SU-DHL-6 (cell line): ENCODE data around the gene CEP170B.

Experiments used
- H2AFZ ChIP-seq: fragments of 200-600 bp; sonication (generic); 2 replicates; pipeline ENCODE4 v1.6.1; 2014; ENCODE audit warnings: low read depth, mild to moderate bottlenecking, moderate library complexity, mixed read lengths, antibody characterized with exemption, low read length; ENCODE audit not compliant: severe bottlenecking
- H3F3A ChIP-seq: fragments of 200-600 bp; shearing (Covaris generic); 2 replicates; pipeline ENCODE4 v1.6.0; 2016; ENCODE audit warnings: antibody characterized with exemption, mild to moderate bottlenecking; ENCODE audit not compliant: insufficient read depth
- H3K27ac ChIP-seq: fragments of 200-600 bp; sonication (generic); 2 replicates; pipeline ENCODE4 v1.5.1; 2016; ENCODE audit warnings: low read depth, mild to moderate bottlenecking, low read length, moderate library complexity, mixed read lengths
- H3K27me3 ChIP-seq: fragments of 200-600 bp; sonication (generic), shearing (Covaris generic); 2 replicates; pipeline ENCODE4 v1.6.0; 2014; ENCODE audit warnings: mild to moderate bottlenecking, low read length
- H3K36me3 ChIP-seq: fragments of 200-600 bp; sonication (generic); 2 replicates; pipeline ENCODE4 v1.6.1; 2014; ENCODE audit warnings: mild to moderate bottlenecking, low read length, mixed read lengths
- H3K4me2 ChIP-seq: fragments of 300-600, 200-600 bp; shearing (Covaris generic), sonication (generic); 2 replicates; pipeline ENCODE4 v1.6.0; 2014; ENCODE audit warnings: low read length, low read depth, mild to moderate bottlenecking; ENCODE audit not compliant: poor library complexity, severe bottlenecking
- H3K4me3 ChIP-seq: fragments of 200-600 bp; sonication (generic); 2 replicates; pipeline ENCODE4 v1.5.1; 2014; ENCODE audit warnings: antibody characterized with exemption, low read length, mild to moderate bottlenecking, mixed read lengths; ENCODE audit not compliant: insufficient read depth, poor library complexity, severe bottlenecking
- H3K79me2 ChIP-seq: fragments of 200-600 bp; sonication (generic); 2 replicates; pipeline ENCODE4 v1.6.1; 2014; ENCODE audit warnings: mild to moderate bottlenecking, low read length, moderate library complexity; ENCODE audit not compliant: insufficient read depth
- H3K9ac ChIP-seq: fragments of 200-600 bp; sonication (generic); 2 replicates; pipeline ENCODE4 v1.7.0; 2014; ENCODE audit warnings: mild to moderate bottlenecking, low read length
- H3K9me2 ChIP-seq: fragments of 200-600 bp; sonication (generic); replicated peaks from 2 replicates; pipeline ENCODE4 v1.6.1; 2014; ENCODE audit warnings: low read length; ENCODE audit not compliant: insufficient read depth
- H3K9me3 ChIP-seq: fragments of 200-600 bp; sonication (generic); 2 replicates; pipeline ENCODE4 v1.6.1; 2014; ENCODE audit warnings: low read length, mixed read lengths; ENCODE audit not compliant: insufficient read depth
- H4K20me1 ChIP-seq: fragments of 200-600 bp; sonication (generic); 2 replicates; pipeline ENCODE4 v1.6.1; 2014; ENCODE audit warnings: low read depth, mild to moderate bottlenecking, antibody characterized with exemption, low read length, moderate library complexity, mixed read lengths
- CTCF ChIP-seq: fragments of 200-600 bp; sonication (generic); IDR thresholded peaks from one replicate; pipeline ENCODE4 v1.5.1; 2017; ENCODE audit warnings: antibody characterized with exemption, mild to moderate bottlenecking, low read length, moderate library complexity; ENCODE audit not compliant: insufficient read depth, poor library complexity, severe bottlenecking
- EZH2phosphoT487 ChIP-seq: fragments of 200-600 bp; sonication (generic), shearing (Covaris generic); conservative IDR thresholded peaks from 2 replicates; pipeline ENCODE4 v1.6.1; 2018; ENCODE audit warnings: mild to moderate bottlenecking, antibody characterized with exemption, low read length, moderate library complexity, mixed read lengths

CEP170B gene

GRCh38 chr14:104885031-104885972, 20.2 kb downstream of the CEP170B start:
- Histone ChIP-seq H3K9ac (no peak overlapping the region), H3K79me2 (no peaks in the 10 kb centered on the region), H3K9me3 (no peaks in the 10 kb centered on the region), H3K4me3 (no peak overlapping the region), H2AFZ (no peak overlapping the region), H3K36me3 (no peaks in the 10 kb centered on the region), H4K20me1 (no peaks in the 10 kb centered on the region), H3F3A (no peaks in the 10 kb centered on the region), H3K9me2 (no peaks in the 10 kb centered on the region), H3K4me2 (no peak overlapping the region), H3K27ac (no peak overlapping the region), H3K27me3 (no peaks in the 10 kb centered on the region)
- TF ChIP-seq CTCF (no peak), EZH2phosphoT487 (no peak)

- no peak overlapping the region for H3K9ac ChIP-seq
These were observed 21.1 kb downstream of the CEP170B start for GRCh38 chr14:104885973-104886689.

DNA sequence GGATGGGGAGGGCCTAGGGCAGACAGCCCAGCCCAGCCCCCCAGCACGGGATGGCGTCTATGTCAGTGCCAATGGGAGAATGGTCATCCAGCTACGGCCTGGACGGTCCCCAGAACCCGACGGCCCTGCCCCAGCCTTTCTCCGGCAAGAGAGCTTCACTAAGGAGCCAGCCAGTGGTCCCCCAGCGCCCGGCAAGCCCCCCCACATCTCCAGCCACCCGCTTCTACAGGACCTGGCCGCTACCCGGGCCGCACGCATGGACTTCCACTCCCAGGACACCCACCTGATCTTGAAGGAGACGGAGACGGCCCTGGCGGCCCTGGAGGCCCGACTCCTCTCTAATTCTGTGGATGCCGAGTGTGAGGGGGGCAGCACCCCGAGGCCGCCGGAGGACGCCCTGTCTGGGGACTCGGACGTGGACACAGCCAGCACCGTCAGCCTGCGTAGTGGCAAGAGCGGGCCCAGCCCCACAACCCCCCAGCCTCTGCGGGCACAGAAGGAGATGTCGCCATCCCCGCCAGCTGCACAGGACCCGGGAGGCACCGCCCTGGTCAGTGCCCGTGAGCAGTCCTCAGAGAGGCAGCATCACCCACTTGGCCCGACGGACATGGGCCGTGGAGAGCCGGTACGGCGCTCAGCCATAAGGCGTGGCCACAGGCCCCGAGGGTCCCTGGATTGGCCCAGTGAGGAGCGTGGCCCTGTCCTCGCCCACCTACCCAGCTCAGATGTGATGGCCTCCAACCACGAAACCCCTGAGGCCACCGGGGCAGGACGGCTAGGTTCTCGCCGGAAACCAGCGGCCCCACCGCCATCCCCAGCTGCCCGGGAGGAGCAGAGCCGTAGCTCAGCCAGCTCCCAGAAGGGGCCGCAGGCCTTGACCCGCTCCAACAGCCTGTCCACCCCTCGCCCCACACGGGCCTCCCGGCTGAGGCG, 21.9 kb downstream of the CEP170B start:
- no peaks in the 10 kb centered on the region for H3K36me3 ChIP-seq
- no peaks in the 10 kb centered on the region for H3K79me2 ChIP-seq
- H3K9me2 ChIP-seq, result no peaks in the 10 kb centered on the region
- H2AFZ ChIP-seq, result no peak overlapping the region
- H3K4me3 ChIP-seq, result no peak overlapping the region
- H3K9ac ChIP-seq, result no peak overlapping the region
- no peaks in the 10 kb centered on the region for H3K9me3 ChIP-seq
- TF ChIP-seq CTCF (no peak), EZH2phosphoT487 (no peak)
- H3K27ac ChIP-seq, result no peak overlapping the region
- H3F3A ChIP-seq, result no peaks in the 10 kb centered on the region
- no peaks in the 10 kb centered on the region for H4K20me1 ChIP-seq
- no peaks in the 10 kb centered on the region for H3K27me3 ChIP-seq
- no peak overlapping the region for H3K4me2 ChIP-seq

More at GRCh38 chr14:104885973-104886689, 21.1 kb downstream of the CEP170B start:
- Histone ChIP-seq H3K4me3 (no peak overlapping the region), H3K79me2 (no peaks in the 10 kb centered on the region), H3F3A (no peaks in the 10 kb centered on the region), H4K20me1 (no peaks in the 10 kb centered on the region), H3K9me2 (no peaks in the 10 kb centered on the region), H3K27ac (no peak overlapping the region), H3K27me3 (no peaks in the 10 kb centered on the region), H3K36me3 (no peaks in the 10 kb centered on the region), H3K4me2 (no peak overlapping the region), H2AFZ (no peak overlapping the region), H3K9me3 (no peaks in the 10 kb centered on the region)
- TF ChIP-seq EZH2phosphoT487, result no peak
